GM19193 (cell line): ENCODE measurements around the gene LMO1.

ENCODE experiments used
- POLR2A ChIP-seq: IDR thresholded peaks from 4 replicates; pipeline ENCODE4 v1.6.1; 2011; ENCODE audit not compliant: insufficient read depth, insufficient read length; ENCODE audit errors: extremely low read depth

LMO1 gene

GRCh38 chr11:8221046-8221723 lies 42.5 kb downstream of the LMO1 start:
- no peak for TF ChIP-seq POLR2A

GRCh38 chr11:8220261-8221045 lies 43.2 kb downstream of the LMO1 start:
- no peak for TF ChIP-seq POLR2A

- no peak for TF ChIP-seq POLR2A
Measured at GRCh38 chr11:8219257-8220021, 44.2 kb downstream of the LMO1 start.

GRCh38 chr11:8218840-8219239 lies 44.8 kb downstream of the LMO1 start:
- TF ChIP-seq POLR2A, result no peak

- TF ChIP-seq POLR2A, result no peak
Measured at GRCh38 chr11:8218409-8218808, 45.3 kb downstream of the LMO1 start.

GRCh38 chr11:8217926-8218325 lies 45.8 kb downstream of the LMO1 start:
- TF ChIP-seq POLR2A, result no peak

- TF ChIP-seq POLR2A, result no peak
Measured at GRCh38 chr11:8217136-8217535, 46.5 kb downstream of the LMO1 start.

- no peak for TF ChIP-seq POLR2A
Measured at GRCh38 chr11:8213376-8213775, 50.3 kb downstream of the LMO1 start.

DNA sequence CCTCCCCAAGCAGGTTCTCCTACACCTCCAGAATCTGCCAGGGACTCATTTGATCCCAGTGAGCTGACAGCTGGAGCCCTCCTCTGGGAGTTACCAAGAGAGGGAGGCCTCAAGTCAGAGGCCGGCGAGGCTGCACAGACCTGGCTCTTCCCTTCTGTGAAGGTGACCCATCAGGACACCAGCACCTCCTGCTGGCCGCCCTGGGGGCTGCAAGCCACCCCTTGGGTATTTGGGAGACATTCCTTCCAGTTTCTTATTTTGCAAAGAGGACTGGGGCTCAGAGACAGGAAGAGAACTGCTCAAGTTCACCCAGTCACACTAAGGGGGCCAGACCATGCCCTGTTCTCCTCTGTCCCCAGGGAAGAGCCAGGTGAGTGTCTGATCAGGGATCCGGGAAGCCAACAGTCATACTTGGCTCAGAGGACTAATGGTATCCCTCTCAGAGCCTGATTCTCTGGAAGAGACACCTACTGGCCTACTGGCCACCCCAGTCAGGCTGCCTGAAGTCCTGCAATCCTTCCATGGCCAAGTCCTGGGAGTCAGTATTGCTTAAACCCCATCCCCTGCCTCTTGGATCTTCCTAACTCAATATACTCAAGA lies 54.4 kb downstream of the LMO1 start:
- no peak for TF ChIP-seq POLR2A

GRCh38 chr11:8207080-8208000 lies 56.3 kb downstream of the LMO1 start:
- no peak for TF ChIP-seq POLR2A

DNA sequence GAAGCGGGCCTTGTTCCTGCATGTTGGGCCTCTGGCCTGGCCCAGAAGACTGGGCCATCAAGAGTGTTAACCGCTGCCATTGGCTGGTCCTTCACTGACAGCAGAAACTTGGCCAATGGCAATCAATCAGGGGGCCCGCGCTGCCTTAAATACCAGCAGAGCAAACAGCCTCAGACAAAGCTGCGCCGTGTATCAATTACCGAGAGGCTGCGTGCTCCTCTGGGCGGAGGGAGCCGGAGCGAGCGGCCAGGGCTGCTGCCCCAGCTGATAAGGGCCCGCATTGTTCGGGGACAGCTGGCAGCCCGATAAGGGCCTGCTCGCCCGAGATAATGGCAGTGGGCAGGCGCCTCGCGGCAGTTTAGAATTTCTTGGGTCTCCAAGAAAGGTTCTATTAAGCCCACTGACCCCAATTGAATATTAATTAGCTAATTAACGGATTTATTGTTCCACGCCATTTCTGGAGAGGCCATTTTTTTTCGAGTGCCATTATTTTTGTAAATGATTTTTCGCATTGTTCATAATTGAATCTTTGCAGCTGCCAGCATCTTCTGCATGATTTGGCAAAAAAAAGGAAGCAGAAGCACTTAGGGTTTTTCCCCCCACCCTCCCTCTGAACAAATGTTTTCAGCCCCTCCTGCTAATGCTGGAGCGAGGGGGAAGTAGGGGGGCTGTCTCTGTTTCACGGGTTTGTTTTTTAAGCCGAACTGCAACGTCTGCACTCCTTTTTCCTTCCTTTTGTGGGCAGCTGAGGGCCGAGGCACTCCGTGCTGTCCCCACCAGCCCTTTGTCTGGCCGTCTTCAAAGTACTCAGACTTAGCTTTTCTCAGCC lies 57.2 kb downstream of the LMO1 start:
- no peak for TF ChIP-seq POLR2A

DNA sequence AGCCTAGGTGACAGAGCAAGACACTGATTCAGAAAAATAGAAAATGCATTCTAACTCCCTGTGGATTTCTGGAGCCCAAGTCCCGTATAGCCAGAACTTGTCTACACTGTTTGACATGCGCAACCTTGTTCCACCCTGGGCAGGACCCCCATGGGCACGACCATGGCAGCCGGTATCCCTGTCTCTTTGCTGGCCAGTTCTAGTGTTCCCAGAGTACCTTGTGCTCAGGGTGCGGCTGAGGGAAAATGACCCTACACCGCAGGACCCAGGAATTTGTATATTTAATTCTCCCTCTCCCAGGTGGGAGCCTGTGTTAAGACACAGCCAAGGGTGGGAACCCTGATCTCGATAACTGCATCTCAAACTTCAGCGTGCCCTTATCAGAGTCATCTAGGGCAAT lies 58.1 kb downstream of the LMO1 start:
- TF ChIP-seq POLR2A, result no peak

DNA sequence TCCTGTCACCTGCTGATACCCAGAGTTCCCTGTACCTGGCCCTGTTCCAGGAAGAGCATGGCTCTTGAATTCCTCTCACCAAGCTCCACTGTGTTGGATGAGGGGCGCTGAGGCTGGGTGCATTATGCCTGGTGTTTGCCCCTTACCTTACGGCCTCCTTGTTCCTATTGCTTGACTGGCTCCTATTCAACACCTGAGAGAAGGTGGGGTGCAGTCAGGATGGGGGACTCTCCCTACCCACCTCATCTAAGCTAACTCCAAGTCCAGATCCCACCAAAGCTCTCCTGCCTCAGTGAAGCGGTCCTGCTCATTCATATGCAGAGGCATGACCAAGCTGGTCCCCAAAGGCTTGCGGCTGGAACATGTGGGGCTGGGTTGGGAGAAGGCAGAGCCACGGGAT lies 59.1 kb downstream of the LMO1 start:
- no peak for TF ChIP-seq POLR2A

- no peak for TF ChIP-seq POLR2A
Measured at GRCh38 chr11:8204025-8204424, 59.7 kb downstream of the LMO1 start.

DNA sequence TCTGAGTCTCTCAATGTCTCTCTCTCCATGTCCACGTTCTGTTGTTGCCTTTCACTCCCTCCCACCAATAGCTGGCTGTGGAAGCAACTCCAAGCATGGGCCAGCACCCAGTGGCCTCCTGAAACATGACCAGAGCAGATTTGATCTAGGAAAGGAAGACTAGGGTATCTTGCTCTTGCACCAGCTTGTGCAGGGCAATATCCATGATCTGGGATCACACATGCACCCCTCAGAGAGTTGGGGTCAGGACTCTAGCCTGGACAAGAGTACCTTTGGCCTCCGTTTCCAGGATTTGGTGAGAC lies 60.3 kb downstream of the LMO1 start:
- no peak for TF ChIP-seq POLR2A
